Activated T-cell treated with anti-CD3 and anti-CD28 coated beads, Interleukin-2, amount 50 U/mL, for 4 hours (primary cell): ENCODE measurements around the gene EZH2. TPM values are rescaled to one million over a fixed set of nuclear protein-coding genes. Genes with fewer than 3 reads are reported as not detected.

Experiments used
- ATAC-seq, 2 donors: fragments of 200-7000 bp; cut with Tn5 transposase; one replicate each; pipeline ENCODE4 v1.10.0; 2021
- DNase-seq: peaks from one replicate; pipeline ENCODE4 v3.0.0-alpha.2; 2020
- H3K27me3 Mint-ChIP-seq: one replicate; pipeline ENCODE4 v1.8.0; 2021; ENCODE audit warnings: low read depth, mixed read lengths
- H3K36me3 Mint-ChIP-seq: one replicate; pipeline ENCODE4 v1.8.0; 2022; ENCODE audit warnings: mixed read lengths; ENCODE audit not compliant: insufficient read depth
- H3K4me1 Mint-ChIP-seq: one replicate; pipeline ENCODE4 v1.8.0; 2021; ENCODE audit warnings: low read depth, mixed read lengths
- H3K4me3 Mint-ChIP-seq: one replicate; pipeline ENCODE4 v1.8.0; 2021; ENCODE audit warnings: mild to moderate bottlenecking, moderate library complexity, mixed read lengths
- H3K9me3 Mint-ChIP-seq: one replicate; pipeline ENCODE4 v1.8.0; 2021; ENCODE audit warnings: mixed read lengths
- total RNA-seq, 3 donors: library from RNA; stranded (reverse); gene quantifications; one replicate each; pipeline ENCODE4 v1.2.1, GENCODE V29; 2021

Gene EZH2
- total RNA-seq, 3 donors from 2014 or later, result 114 to 137 (median 123) TPM

GRCh38 chr7:148883266-148884048 lies 634 bp downstream of the EZH2 start:
- DNase-seq (peak; percentile 45), ATAC-seq (peak; percentile 17 to 27)
- Mint-ChIP-seq H3K4me3 (peak overlapping the region; percentile 97), H3K36me3 (peaks cover under 1% of the 10 kb centered on the region), H3K27me3 (no peaks in the 10 kb centered on the region), H3K4me1 (peaks cover 17% of the 10 kb centered on the region), H3K9me3 (no peaks in the 10 kb centered on the region)

- DNase-seq, result no peak
- Mint-ChIP-seq H3K9me3 (no peaks in the 10 kb centered on the region), H3K4me1 (peaks cover 23% of the 10 kb centered on the region)
These were observed 1.2 kb downstream of the EZH2 start for GRCh38 chr7:148882841-148883265.

GRCh38 chr7:148882192-148882591 lies 1.9 kb downstream of the EZH2 start:
- Mint-ChIP-seq H3K27me3 (no peaks in the 10 kb centered on the region), H3K36me3 (peaks cover 8% of the 10 kb centered on the region), H3K4me1 (peaks cover 28% of the 10 kb centered on the region), H3K4me3 (peak overlapping the region; percentile 97), H3K9me3 (no peaks in the 10 kb centered on the region)
- DNase-seq (no peak), ATAC-seq (no peak)

More at GRCh38 chr7:148882841-148883265, 1.2 kb downstream of the EZH2 start:
- peak overlapping the region; percentile 97 for H3K4me3 Mint-ChIP-seq
- no peaks in the 10 kb centered on the region for H3K27me3 Mint-ChIP-seq
- ATAC-seq, result no peak
- H3K36me3 Mint-ChIP-seq, result peaks cover 3% of the 10 kb centered on the region

- H3K4me3 Mint-ChIP-seq, result no peak overlapping the region
- peaks cover 40% of the 10 kb centered on the region for H3K4me1 Mint-ChIP-seq
- no peaks in the 10 kb centered on the region for H3K27me3 Mint-ChIP-seq
- peaks cover 11% of the 10 kb centered on the region for H3K36me3 Mint-ChIP-seq
- DNase-seq (no peak), ATAC-seq (no peak)
- no peaks in the 10 kb centered on the region for H3K9me3 Mint-ChIP-seq
These were observed 5.8 kb downstream of the EZH2 start for GRCh38 chr7:148878317-148878716.

- no peaks in the 10 kb centered on the region for H3K27me3 Mint-ChIP-seq
- H3K4me1 Mint-ChIP-seq, result peaks cover 44% of the 10 kb centered on the region
- DNase-seq (no peak), ATAC-seq (peak; percentile 38 to 46)
- no peak overlapping the region for H3K4me3 Mint-ChIP-seq
- peaks cover 11% of the 10 kb centered on the region for H3K36me3 Mint-ChIP-seq
- H3K9me3 Mint-ChIP-seq, result no peaks in the 10 kb centered on the region
These were observed 6.6 kb downstream of the EZH2 start for GRCh38 chr7:148877517-148877916.

- Mint-ChIP-seq H3K4me1 (peaks cover 35% of the 10 kb centered on the region), H3K9me3 (peaks cover 11% of the 10 kb centered on the region), H3K27me3 (no peaks in the 10 kb centered on the region), H3K36me3 (peaks cover 15% of the 10 kb centered on the region), H3K4me3 (no peak overlapping the region)
- DNase-seq, result no peak
- ATAC-seq, result no peak
These were observed 11.9 kb downstream of the EZH2 start for GRCh38 chr7:148872188-148872587.

- no peaks in the 10 kb centered on the region for H3K27me3 Mint-ChIP-seq
- peaks cover 15% of the 10 kb centered on the region for H3K36me3 Mint-ChIP-seq
- ATAC-seq (no peak), DNase-seq (no peak)
- no peak overlapping the region for H3K4me3 Mint-ChIP-seq
- peaks cover 35% of the 10 kb centered on the region for H3K4me1 Mint-ChIP-seq
- peaks cover 11% of the 10 kb centered on the region for H3K9me3 Mint-ChIP-seq
These were observed 12.5 kb downstream of the EZH2 start for GRCh38 chr7:148871551-148871950.

- Mint-ChIP-seq H3K9me3 (peaks cover 11% of the 10 kb centered on the region), H3K36me3 (peaks cover 15% of the 10 kb centered on the region), H3K27me3 (no peaks in the 10 kb centered on the region), H3K4me3 (no peak overlapping the region), H3K4me1 (peaks cover 35% of the 10 kb centered on the region)
- no peak for DNase-seq
- ATAC-seq, result peak; percentile 18 to 59
These were observed 13.1 kb downstream of the EZH2 start for GRCh38 chr7:148871030-148871429.

- no peaks in the 10 kb centered on the region for H3K27me3 Mint-ChIP-seq
- peaks cover 11% of the 10 kb centered on the region for H3K9me3 Mint-ChIP-seq
- no peak for ATAC-seq
- DNase-seq, result no peak
- no peak overlapping the region for H3K4me3 Mint-ChIP-seq
- peaks cover 43% of the 10 kb centered on the region for H3K4me1 Mint-ChIP-seq
- peaks cover 15% of the 10 kb centered on the region for H3K36me3 Mint-ChIP-seq
These were observed 15.8 kb downstream of the EZH2 start for GRCh38 chr7:148868378-148868674.

GRCh38 chr7:148867596-148868377 lies 16.3 kb downstream of the EZH2 start:
- peaks cover 42% of the 10 kb centered on the region for H3K4me1 Mint-ChIP-seq
- peaks cover 15% of the 10 kb centered on the region for H3K36me3 Mint-ChIP-seq
- no peak overlapping the region for H3K4me3 Mint-ChIP-seq
- peaks cover 11% of the 10 kb centered on the region for H3K9me3 Mint-ChIP-seq
- DNase-seq (no peak), ATAC-seq (no peak)
- H3K27me3 Mint-ChIP-seq, result no peaks in the 10 kb centered on the region

- DNase-seq (no peak), ATAC-seq (no peak)
- peaks cover 37% of the 10 kb centered on the region for H3K4me1 Mint-ChIP-seq
- H3K27me3 Mint-ChIP-seq, result no peaks in the 10 kb centered on the region
- H3K36me3 Mint-ChIP-seq, result peaks cover 15% of the 10 kb centered on the region
- H3K9me3 Mint-ChIP-seq, result peaks cover 11% of the 10 kb centered on the region
- H3K4me3 Mint-ChIP-seq, result no peak overlapping the region
These were observed 17.7 kb downstream of the EZH2 start for GRCh38 chr7:148866362-148866761.

- Mint-ChIP-seq H3K4me1 (peaks cover 34% of the 10 kb centered on the region), H3K9me3 (peaks cover 11% of the 10 kb centered on the region), H3K27me3 (no peaks in the 10 kb centered on the region), H3K4me3 (no peak overlapping the region), H3K36me3 (peaks cover 15% of the 10 kb centered on the region)
- DNase-seq (no peak), ATAC-seq (no peak)
These were observed 18.8 kb downstream of the EZH2 start for GRCh38 chr7:148865283-148865682.

GRCh38 chr7:148863324-148863723 lies 20.8 kb downstream of the EZH2 start:
- ATAC-seq, result no peak
- H3K4me1 Mint-ChIP-seq, result peaks cover 35% of the 10 kb centered on the region
- H3K4me3 Mint-ChIP-seq, result no peak overlapping the region
- H3K36me3 Mint-ChIP-seq, result peaks cover 13% of the 10 kb centered on the region
- H3K9me3 Mint-ChIP-seq, result peaks cover 9% of the 10 kb centered on the region
- H3K27me3 Mint-ChIP-seq, result no peaks in the 10 kb centered on the region
- DNase-seq, result no peak

- ATAC-seq (no peak), DNase-seq (no peak)
- H3K4me1 Mint-ChIP-seq, result peaks cover 28% of the 10 kb centered on the region
- peaks cover 1% of the 10 kb centered on the region for H3K9me3 Mint-ChIP-seq
- H3K4me3 Mint-ChIP-seq, result no peak overlapping the region
- peaks cover 5% of the 10 kb centered on the region for H3K36me3 Mint-ChIP-seq
- H3K27me3 Mint-ChIP-seq, result no peaks in the 10 kb centered on the region
These were observed 21.6 kb downstream of the EZH2 start for GRCh38 chr7:148862481-148862880.

GRCh38 chr7:148858489-148858888 lies 25.6 kb downstream of the EZH2 start:
- Mint-ChIP-seq H3K9me3 (no peaks in the 10 kb centered on the region), H3K27me3 (no peaks in the 10 kb centered on the region), H3K4me3 (no peak overlapping the region), H3K36me3 (peaks cover 4% of the 10 kb centered on the region), H3K4me1 (peaks cover 27% of the 10 kb centered on the region)
- DNase-seq (no peak), ATAC-seq (no peak)
